Fibroblast of skin of right quadriceps (primary cell): Measurements from ENCODE around the gene OTOGL.
A peak's percentile ranks its signal among the peaks of the same experiment; 100 is the strongest.
"Not testable (repeated sequence)": the region's sequence is repeated elsewhere in the genome, so short reads cannot be mapped to it uniquely, and the experiment has no call there.

Experiments used
- DNase-seq: peaks from one replicate; pipeline ENCODE4 v3.0.0-alpha.2; 2013

The OTOGL gene

DNA sequence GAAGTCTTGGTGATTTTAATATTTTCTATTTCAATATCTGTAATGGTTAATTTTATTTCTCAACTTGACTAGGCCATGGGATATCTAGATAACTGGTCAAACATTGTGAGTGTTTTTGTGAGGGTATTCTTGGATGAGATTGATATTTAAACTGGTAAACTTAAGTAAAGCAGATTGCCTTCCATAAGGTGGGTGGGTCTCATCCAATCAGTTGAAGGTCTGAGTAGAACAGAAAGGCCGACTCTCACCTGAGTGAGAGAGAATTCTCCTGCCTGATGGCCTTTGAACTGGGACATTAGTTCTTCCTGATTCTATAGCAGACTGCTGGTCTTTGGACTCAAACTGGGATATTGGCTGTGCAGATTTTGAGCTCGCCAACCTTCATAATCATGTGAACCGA lies 36.3 kb downstream of the OTOGL start:
- DNase-seq, result no peak

- DNase-seq, result no peak
Observed at GRCh38 chr12:80140005-80140404, 40.7 kb downstream of the OTOGL start.

DNA sequence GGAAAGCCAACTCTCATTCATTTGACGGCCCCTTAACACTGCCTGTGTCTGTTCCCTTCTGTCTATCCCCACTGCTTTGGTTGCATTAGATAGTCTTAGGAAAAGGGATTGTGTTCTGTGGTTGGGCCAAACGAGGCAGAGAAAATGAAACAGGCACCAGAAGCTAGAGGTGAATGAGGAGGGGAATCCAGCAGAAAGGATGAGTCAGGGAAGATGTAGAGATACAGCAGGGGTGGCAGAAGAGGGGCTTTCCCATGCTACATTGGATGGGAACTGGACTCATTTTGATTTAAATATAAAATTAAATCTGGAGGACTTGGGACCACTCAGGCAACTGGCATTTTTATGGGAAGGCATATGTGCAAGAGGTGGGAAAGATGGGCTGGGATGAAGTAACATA lies 43.3 kb downstream of the OTOGL start:
- DNase-seq, result no peak

DNA sequence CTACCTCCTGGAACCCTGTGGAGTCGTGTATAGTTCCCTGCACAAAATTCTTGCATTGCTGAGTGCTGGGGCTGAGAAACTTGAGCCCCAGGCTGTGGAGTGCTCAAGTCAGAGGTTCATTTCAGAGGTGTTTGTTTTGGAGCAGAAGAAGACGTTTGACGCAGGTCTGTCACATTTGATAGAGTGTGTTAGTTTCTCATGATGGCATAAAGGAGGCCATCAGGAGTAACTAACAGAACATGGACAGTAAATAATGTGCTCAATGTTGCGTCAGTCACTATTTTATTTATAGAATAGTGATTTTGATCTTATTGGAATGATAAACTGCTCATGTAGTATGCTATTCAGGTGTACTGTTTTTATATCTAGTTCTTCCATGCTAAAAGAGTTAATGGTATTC lies 44.2 kb downstream of the OTOGL start:
- no peak for DNase-seq

GRCh38 chr12:80149547-80150313 lies 50.4 kb downstream of the OTOGL start:
- not testable (repeated sequence) for DNase-seq

- peak; percentile 42 for DNase-seq
Observed at GRCh38 chr12:80151131-80151530, 51.8 kb downstream of the OTOGL start.

- DNase-seq, result no peak
Observed at GRCh38 chr12:80154261-80154660, 54.9 kb downstream of the OTOGL start.

GRCh38 chr12:80156306-80156705 lies 57.0 kb downstream of the OTOGL start:
- peak; percentile 33 for DNase-seq

- peak; percentile 39 for DNase-seq
Observed at GRCh38 chr12:80157645-80158044, 58.3 kb downstream of the OTOGL start.

- DNase-seq, result peak; percentile 40
Observed at GRCh38 chr12:80161612-80162011, 62.3 kb downstream of the OTOGL start.

DNA sequence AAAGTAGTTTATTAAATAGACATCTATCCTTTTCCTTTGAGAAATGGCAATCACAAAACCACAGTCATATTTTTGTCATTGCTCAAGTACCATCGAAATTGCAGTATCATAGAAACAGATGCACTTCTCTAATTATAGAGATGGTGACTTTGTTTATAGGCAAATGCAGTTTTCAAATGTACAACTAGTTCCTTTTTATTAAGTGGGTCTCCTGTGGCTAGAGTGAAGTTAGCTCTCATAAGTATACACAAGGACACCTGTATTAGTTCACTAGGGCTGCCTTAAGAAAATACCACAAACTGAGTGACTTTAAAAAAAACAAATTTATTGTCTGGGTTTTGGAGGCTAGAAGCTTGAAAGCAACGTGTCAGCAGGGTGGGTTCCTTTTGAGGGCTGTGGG lies 62.8 kb downstream of the OTOGL start:
- no peak for DNase-seq

DNA sequence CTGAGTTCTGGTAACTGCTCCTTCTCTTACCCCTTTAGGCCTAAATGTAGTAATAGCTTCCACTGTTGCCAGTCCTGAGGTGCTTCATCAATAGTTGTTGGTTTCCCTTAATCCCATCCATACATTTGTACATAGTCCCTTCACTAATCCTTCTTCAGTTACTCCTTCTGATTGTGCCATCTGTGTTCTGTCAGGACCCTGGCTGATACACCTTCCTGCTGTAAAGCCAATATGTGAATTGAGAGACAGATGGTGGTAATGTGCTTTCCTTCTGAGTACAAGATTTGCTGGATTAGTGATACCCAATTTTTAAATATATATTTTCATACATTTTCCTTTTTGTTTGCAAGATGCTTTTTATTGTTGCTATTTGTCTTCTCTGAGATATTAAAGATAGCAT lies 66.4 kb downstream of the OTOGL start:
- no peak for DNase-seq

DNA sequence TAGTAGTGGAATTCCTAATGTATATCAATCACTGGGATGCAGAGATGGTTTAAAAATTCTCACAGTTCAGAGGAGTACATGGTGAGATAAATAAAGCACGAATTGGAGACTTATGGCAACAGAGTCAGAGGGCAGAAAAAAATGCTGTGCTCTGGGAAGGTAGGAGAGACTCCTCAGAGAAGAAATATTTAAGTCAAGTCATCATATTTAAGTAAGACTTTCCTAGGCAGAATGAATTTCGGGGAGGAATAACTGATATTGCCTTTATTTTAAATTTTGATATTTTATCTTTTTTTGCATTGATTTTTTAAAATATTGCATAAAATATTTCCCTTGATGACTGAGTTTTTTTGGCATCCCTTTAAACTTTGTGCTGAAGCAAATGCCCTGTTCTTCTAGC lies 67.4 kb downstream of the OTOGL start:
- DNase-seq, result no peak

- DNase-seq, result no peak
Observed at GRCh38 chr12:80168936-80169335, 69.6 kb downstream of the OTOGL start.

- DNase-seq, result no peak
Observed at GRCh38 chr12:80170915-80171314, 71.6 kb downstream of the OTOGL start.

DNA sequence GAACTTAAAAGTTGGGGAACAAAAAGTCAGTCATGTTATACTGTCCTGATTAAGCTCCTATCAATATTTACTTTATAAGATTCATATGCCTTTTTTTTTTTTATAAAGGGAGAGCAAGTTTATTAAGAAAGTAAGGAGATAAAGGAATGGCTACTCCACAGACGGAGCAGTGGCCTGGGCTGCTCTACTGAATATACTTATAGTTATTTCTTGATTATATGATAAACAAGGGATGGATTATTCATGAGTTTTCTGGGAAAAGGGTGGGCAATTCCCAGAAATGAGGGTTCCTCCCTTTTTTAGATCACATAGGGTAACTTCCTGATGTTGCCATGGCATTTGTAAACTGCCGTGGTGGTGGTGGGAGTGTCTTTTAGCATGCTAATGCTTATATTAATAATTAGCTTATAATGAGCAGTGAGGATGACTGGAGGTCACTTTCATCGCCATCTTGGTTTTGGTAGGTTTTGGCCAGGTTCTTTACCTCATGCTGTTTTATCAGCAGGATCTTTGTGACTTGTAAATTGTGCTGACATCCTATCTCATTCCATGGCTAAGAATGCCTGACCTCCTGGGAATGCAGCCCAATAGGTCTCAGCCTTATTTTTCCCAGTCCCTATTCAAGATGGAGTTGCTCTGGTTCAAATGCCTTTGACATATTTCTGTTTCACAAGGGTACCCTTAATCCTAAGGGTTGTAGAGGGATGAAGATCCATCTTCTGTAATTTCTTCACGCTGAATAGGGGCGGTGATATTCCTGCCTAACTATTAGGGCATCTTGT lies 73.9 kb downstream of the OTOGL start:
- DNase-seq, result no peak

DNA sequence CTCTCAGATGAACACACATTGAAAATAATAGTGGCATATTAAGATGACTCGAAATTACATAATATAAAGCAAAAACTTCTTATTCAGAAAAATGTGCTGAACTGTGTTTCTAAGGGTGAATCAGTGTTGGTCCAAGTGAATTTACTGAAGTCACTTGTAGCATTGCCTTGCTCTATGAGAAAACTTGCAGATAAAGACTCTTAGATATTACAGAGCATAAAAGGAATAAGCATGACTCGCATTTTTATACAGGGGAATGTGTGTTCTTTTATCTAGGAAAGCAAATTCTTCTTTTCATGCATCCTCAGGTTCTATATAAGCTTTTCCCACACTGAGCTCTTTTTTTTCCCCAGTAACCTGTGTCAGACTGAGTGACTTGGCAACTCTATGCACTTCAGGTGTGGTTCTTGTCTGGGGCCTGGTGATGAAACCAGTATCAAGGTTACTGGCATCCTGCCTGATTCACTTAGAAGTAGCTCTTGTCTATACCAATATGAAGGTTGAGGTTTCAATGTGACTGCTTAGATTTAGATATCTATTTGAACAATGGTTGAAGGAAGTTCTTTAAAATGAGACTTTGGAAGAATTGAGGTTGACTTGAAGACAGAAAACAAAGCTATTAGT lies 76.1 kb downstream of the OTOGL start:
- DNase-seq, result no peak

DNA sequence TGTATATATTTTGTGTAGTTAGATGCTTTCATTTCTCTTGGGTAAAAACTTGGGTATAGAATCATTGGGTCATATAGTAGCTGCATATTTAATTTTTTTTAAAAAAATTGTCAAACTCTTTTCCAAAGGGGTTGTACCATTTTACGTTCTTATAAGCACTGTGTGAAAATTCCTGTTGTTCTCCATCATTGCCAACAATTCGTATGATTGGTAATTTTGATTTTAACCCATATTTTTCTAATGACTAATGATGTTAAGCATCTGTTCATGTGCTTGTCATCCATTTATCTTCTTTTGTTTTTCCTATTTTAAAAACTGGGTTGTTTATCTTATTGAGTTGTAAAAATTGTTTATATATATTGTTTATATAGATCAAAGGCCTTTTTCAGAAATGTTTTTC lies 77.4 kb downstream of the OTOGL start:
- no peak for DNase-seq

GRCh38 chr12:80178846-80179245 lies 79.5 kb downstream of the OTOGL start:
- DNase-seq, result no peak

GRCh38 chr12:80183939-80184338 lies 84.6 kb downstream of the OTOGL start:
- peak; percentile 70 for DNase-seq

- no peak for DNase-seq
Observed at GRCh38 chr12:80184926-80185325, 85.6 kb downstream of the OTOGL start.

DNA sequence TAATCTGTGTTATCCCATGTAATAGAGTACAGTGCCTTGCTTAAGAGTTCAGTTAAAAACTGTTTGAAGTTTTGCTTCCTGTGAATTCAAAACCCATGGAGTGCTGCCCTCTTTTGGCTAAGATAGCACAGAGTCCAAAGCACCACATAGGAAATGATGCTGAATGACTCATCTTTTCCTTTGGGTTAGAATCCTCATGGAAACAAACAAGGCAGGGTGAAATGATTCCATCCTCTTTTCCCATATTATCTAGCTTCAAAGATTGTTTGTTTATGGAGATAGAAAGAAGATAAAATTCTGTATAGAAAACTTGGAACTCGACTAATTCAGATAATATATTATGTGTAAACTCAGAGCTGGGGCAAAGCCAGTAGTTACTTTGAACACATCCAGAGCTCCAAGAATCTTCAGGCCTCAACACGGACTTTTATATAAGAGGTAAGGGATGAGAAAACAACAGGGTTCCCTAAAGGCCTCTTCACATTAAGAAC lies 87.4 kb downstream of the OTOGL start:
- peak; percentile 96 for DNase-seq

- DNase-seq, result peak; percentile 80
Observed at GRCh38 chr12:80187660-80188090, 88.3 kb downstream of the OTOGL start.

DNA sequence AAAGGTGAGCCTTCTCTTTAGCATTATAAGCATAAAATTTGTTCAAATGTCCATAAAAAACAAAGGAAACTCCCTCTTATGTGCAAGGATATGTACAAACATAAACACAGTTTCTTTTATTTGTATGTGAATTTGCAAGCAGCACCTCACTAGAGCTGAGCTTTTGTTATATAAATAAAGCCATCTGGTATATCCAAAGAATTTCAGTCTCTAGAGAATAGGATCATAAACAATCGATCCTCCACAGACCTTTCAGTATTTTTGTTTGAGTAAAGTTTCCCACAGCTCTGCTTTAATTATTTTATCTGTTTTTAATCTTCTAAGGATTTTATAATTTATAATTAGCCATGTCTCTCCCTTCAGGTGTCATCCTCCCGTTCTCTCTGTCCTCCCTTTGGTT lies 89.2 kb downstream of the OTOGL start:
- DNase-seq, result peak; percentile 31
